ENCODE results near the gene CRHR1. TPM values are rescaled to one million over a fixed set of nuclear protein-coding genes. Genes with fewer than 3 reads are reported as not detected.

The CRHR1 gene
- total and polyA plus RNA-seq, 2 experiments from 2014 or later = not detected

DNA sequence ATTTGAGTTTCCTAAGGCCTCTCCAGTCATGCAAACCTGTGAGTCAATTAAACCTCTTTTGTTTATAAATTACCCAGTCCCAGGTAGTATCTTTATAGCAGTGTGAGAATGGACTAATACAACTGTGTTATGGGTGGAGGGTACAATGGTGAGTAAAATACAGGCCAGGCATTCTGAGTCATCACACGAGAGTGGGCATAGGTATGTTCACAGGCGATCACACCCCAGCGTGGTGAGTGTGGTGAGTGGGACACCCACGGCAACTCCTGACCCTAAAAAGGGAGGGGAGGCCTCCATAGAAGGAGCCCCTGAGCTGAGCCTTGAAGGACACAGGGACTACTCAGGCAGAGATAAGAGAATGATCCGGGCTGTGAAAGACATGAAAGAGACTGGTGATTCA lies 87.6 kb downstream of the CRHR1 start:
- no peaks in the 10 kb centered on the region for H3K79me2 ChIP-seq (ENCODE audit: insufficient read depth)
- no peak overlapping the region for H3K27ac ChIP-seq
- no peaks in the 10 kb centered on the region for H3K36me3 ChIP-seq (ENCODE audit: low read depth)
- H3K4me3 ChIP-seq = no peak overlapping the region
- WGBS, 2 experiments (ENCODE audit: low coverage in 1 of 2, low lambda C conversion rate in 2 of 2, missing lambda C conversion rate in 2 of 2) = 52 to 60% methylated on average over 4 of the region's 5 CpGs
- no peak overlapping the region for H2AFZ ChIP-seq
- no peaks in the 10 kb centered on the region for H3K4me1 ChIP-seq (ENCODE audit: insufficient read depth)
- no peaks in the 10 kb centered on the region for H3K9me3 ChIP-seq (ENCODE audit: low read depth)
- TF ChIP-seq EZH2phosphoT487 (IDR thresholded peaks at IDR 0.05; ENCODE audit: insufficient read depth, low read depth) (no peak), EZH2 (IDR thresholded peaks at IDR 0.05; ENCODE audit: insufficient read depth, poor library complexity, severe bottlenecking) (no peak)
- no peaks in the 10 kb centered on the region for H4K20me1 ChIP-seq (ENCODE audit: insufficient read depth)
- no peak for DNase-seq
- no peak overlapping the region for H3K4me2 ChIP-seq (ENCODE audit: unreplicated experiment)
- H3F3A ChIP-seq (ENCODE audit: insufficient read depth) = no peaks in the 10 kb centered on the region
- H3K9ac ChIP-seq = no peak overlapping the region
- peaks cover 13% of the 10 kb centered on the region for H3K27me3 ChIP-seq (replicated peaks; ENCODE audit: insufficient read depth)
- in situ Hi-C loops (cut with MboI) = no loop called here
- no peaks in the 10 kb centered on the region for H3K9me2 ChIP-seq (ENCODE audit: insufficient read depth)

DNA sequence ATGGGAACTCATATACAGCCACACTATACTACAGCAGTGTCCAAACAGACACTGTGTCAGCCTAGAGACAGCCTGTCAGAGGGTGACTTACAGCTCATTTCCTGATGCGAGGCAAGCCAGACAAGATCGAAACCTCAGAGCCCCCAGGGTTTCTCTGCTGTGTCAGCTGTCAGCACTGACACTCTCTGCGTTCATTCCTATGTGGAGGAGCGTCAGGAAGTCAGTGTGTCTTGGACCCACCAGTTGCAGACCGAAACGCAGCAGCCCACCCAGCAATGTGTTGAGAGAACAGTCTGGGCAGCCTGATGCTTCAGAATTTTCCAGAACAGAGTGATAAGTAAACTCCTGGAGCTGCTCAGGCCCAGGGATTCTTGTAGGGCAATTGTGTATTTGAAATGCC lies 89.6 kb downstream of the CRHR1 start:
- no peaks in the 10 kb centered on the region for H3K36me3 ChIP-seq (ENCODE audit: low read depth)
- no peak overlapping the region for H2AFZ ChIP-seq
- peaks cover 9% of the 10 kb centered on the region for H3K27me3 ChIP-seq (replicated peaks; ENCODE audit: insufficient read depth)
- H4K20me1 ChIP-seq (ENCODE audit: insufficient read depth) = no peaks in the 10 kb centered on the region
- H3K4me1 ChIP-seq (ENCODE audit: insufficient read depth) = no peaks in the 10 kb centered on the region
- in situ Hi-C loops (cut with MboI) = no loop called here
- no peaks in the 10 kb centered on the region for H3K9me3 ChIP-seq (ENCODE audit: low read depth)
- no peaks in the 10 kb centered on the region for H3K79me2 ChIP-seq (ENCODE audit: insufficient read depth)
- TF ChIP-seq EZH2phosphoT487 (IDR thresholded peaks at IDR 0.05; ENCODE audit: insufficient read depth, low read depth) (no peak), EZH2 (IDR thresholded peaks at IDR 0.05; ENCODE audit: insufficient read depth, poor library complexity, severe bottlenecking) (no peak)
- no peaks in the 10 kb centered on the region for H3K9me2 ChIP-seq (ENCODE audit: insufficient read depth)
- H3K4me2 ChIP-seq (ENCODE audit: unreplicated experiment) = no peak overlapping the region
- H3K4me3 ChIP-seq = no peak overlapping the region
- H3F3A ChIP-seq (ENCODE audit: insufficient read depth) = no peaks in the 10 kb centered on the region
- no peak for DNase-seq
- no peak overlapping the region for H3K27ac ChIP-seq
- no peak overlapping the region for H3K9ac ChIP-seq
- WGBS, 2 experiments (ENCODE audit: low coverage in 1 of 2, low lambda C conversion rate in 2 of 2, missing lambda C conversion rate in 2 of 2) = 8 to 13% methylated on average over 6 of the region's 6 CpGs

DNA sequence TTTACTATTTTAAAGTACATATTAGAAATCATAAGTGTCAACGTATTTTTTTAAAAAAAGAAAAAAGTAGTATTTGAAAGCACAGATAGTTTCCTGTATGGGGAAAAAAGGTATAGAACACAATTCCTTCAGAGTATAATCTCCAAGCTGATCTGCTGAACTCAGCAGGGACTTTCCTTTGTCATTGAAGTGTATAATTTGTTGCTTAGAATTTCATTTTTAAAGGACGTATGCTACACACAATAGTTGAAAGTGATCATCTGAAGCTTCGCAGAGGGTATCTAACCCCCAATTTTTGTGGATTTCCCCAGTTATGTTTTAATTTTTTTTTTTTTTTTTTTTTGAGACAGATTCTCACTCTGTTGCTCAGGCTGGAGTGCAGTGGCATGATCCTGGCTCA lies 90.0 kb downstream of the CRHR1 start:
- Histone ChIP-seq H2AFZ (no peak overlapping the region), H3K79me2 (ENCODE audit: insufficient read depth) (no peaks in the 10 kb centered on the region), H3K27ac (no peak overlapping the region), H3K4me2 (ENCODE audit: unreplicated experiment) (no peak overlapping the region), H4K20me1 (ENCODE audit: insufficient read depth) (no peaks in the 10 kb centered on the region), H3K4me1 (ENCODE audit: insufficient read depth) (no peaks in the 10 kb centered on the region), H3K27me3 (replicated peaks; ENCODE audit: insufficient read depth) (peaks cover 9% of the 10 kb centered on the region), H3K9ac (no peak overlapping the region), H3K4me3 (no peak overlapping the region), H3K9me2 (ENCODE audit: insufficient read depth) (no peaks in the 10 kb centered on the region), H3K36me3 (ENCODE audit: low read depth) (no peaks in the 10 kb centered on the region), H3K9me3 (ENCODE audit: low read depth) (no peaks in the 10 kb centered on the region), H3F3A (ENCODE audit: insufficient read depth) (no peaks in the 10 kb centered on the region)
- WGBS, 2 experiments (ENCODE audit: low coverage in 1 of 2, low lambda C conversion rate in 2 of 2, missing lambda C conversion rate in 2 of 2) = 26 to 39% methylated on average over 3 of the region's 3 CpGs
- DNase-seq = no peak
- in situ Hi-C loops (cut with MboI) = no loop called here
- TF ChIP-seq EZH2 (IDR thresholded peaks at IDR 0.05; ENCODE audit: insufficient read depth, poor library complexity, severe bottlenecking) (no peak), EZH2phosphoT487 (IDR thresholded peaks at IDR 0.05; ENCODE audit: insufficient read depth, low read depth) (no peak)

DNA sequence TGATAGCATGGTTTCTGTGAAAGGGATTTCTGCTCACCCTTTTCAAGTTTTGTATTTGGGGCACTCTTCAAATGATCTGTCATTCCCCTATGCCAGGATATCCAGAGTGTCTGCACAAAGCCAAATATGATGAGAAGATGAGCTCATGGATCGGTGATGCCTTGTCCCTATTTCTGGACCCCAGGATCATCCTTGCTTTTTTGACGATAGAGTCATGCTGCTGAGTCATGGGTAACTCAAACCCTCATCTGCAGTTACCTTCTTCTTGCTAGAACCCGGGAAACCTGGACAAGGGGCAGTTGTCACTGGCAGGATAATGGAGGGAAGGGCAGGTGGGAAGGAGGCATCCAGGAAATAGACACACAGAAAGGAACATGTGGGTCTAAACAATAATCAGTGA lies 92.4 kb downstream of the CRHR1 start:
- in situ Hi-C loops (cut with MboI) = no loop called here
- no peaks in the 10 kb centered on the region for H3K9me3 ChIP-seq (ENCODE audit: low read depth)
- no peak overlapping the region for H2AFZ ChIP-seq
- no peaks in the 10 kb centered on the region for H3K36me3 ChIP-seq (ENCODE audit: low read depth)
- H3K4me1 ChIP-seq (ENCODE audit: insufficient read depth) = no peaks in the 10 kb centered on the region
- 64 to 68% methylated on average over 3 of the region's 3 CpGs for WGBS, 2 experiments (ENCODE audit: low coverage in 1 of 2, low lambda C conversion rate in 2 of 2, missing lambda C conversion rate in 2 of 2)
- H3K9ac ChIP-seq = no peak overlapping the region
- no peaks in the 10 kb centered on the region for H3K9me2 ChIP-seq (ENCODE audit: insufficient read depth)
- H3K4me2 ChIP-seq (ENCODE audit: unreplicated experiment) = no peak overlapping the region
- no peak for DNase-seq
- H4K20me1 ChIP-seq (ENCODE audit: insufficient read depth) = no peaks in the 10 kb centered on the region
- H3K27me3 ChIP-seq (replicated peaks; ENCODE audit: insufficient read depth) = peaks cover 9% of the 10 kb centered on the region
- H3K4me3 ChIP-seq = no peak overlapping the region
- no peaks in the 10 kb centered on the region for H3K79me2 ChIP-seq (ENCODE audit: insufficient read depth)
- no peak overlapping the region for H3K27ac ChIP-seq
- no peaks in the 10 kb centered on the region for H3F3A ChIP-seq (ENCODE audit: insufficient read depth)
- TF ChIP-seq EZH2 (IDR thresholded peaks at IDR 0.05; ENCODE audit: insufficient read depth, poor library complexity, severe bottlenecking) = no peak
- no peak for TF ChIP-seq EZH2phosphoT487 (IDR thresholded peaks at IDR 0.05; ENCODE audit: insufficient read depth, low read depth)

DNA sequence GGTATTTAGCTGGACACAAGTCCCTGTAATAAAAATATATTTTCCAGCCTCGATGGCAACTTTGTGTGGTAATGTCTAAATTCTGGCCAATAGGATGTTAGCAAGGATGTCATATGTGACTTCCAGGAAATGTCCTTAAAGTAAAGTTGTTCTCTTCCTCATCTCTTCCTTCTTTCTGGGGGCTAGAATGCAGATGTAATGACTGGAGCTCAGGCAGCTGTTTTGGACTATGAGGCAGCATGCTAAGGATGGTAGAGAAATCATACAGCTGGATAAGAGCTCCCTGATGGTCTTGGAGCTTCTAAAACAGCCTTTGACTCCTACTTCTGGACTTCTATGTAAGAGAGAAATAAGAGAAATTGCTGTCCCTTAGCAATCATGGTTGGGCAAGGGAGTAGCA lies 93.3 kb downstream of the CRHR1 start:
- Histone ChIP-seq H3K4me2 (ENCODE audit: unreplicated experiment) (no peak overlapping the region), H3K36me3 (ENCODE audit: low read depth) (no peaks in the 10 kb centered on the region), H3K9me2 (ENCODE audit: insufficient read depth) (no peaks in the 10 kb centered on the region), H3K79me2 (ENCODE audit: insufficient read depth) (no peaks in the 10 kb centered on the region), H4K20me1 (ENCODE audit: insufficient read depth) (no peaks in the 10 kb centered on the region), H3K4me1 (ENCODE audit: insufficient read depth) (no peaks in the 10 kb centered on the region), H2AFZ (no peak overlapping the region), H3F3A (ENCODE audit: insufficient read depth) (no peaks in the 10 kb centered on the region), H3K27me3 (replicated peaks; ENCODE audit: insufficient read depth) (peaks cover 9% of the 10 kb centered on the region), H3K9ac (no peak overlapping the region), H3K4me3 (no peak overlapping the region), H3K9me3 (ENCODE audit: low read depth) (no peaks in the 10 kb centered on the region), H3K27ac (no peak overlapping the region)
- TF ChIP-seq EZH2 (IDR thresholded peaks at IDR 0.05; ENCODE audit: insufficient read depth, poor library complexity, severe bottlenecking) = no peak
- no peak for TF ChIP-seq EZH2phosphoT487 (IDR thresholded peaks at IDR 0.05; ENCODE audit: insufficient read depth, low read depth)
- in situ Hi-C loops (cut with MboI) = no loop called here
- no peak for DNase-seq
- 41 to 45% methylated on average over 1 of the region's 1 CpG for WGBS, 2 experiments (ENCODE audit: low coverage in 1 of 2, low lambda C conversion rate in 2 of 2, missing lambda C conversion rate in 2 of 2)

Measured in GM23248 (cell line).